B cell (primary cell): ENCODE measurements around the gene KPNA1. TPM values are rescaled to one million over a fixed set of nuclear protein-coding genes. Genes with fewer than 3 reads are reported as not detected.
A peak's percentile ranks its signal among the peaks of the same experiment; 100 is the strongest.

Experiments
- ATAC-seq: fragments of 200-7000 bp; cut with Tn5 transposase; one replicate; pipeline ENCODE4 v1.10.0; 2021; ENCODE audit warnings: low read depth, mild to moderate bottlenecking, moderate number of reproducible peaks, moderate library complexity
- CTCF ChIA-PET: fragments of 350-600 bp; sonication (Branson Sonifier 250); formaldehyde crosslinking; loops from one replicate; lab custom pipeline; 2021; ENCODE audit warnings: antibody characterized with exemption, inconsistent platforms; lab: Charles Lee
- POLR2A ChIA-PET: fragments of 350-600 bp; sonication (Branson Sonifier 250); formaldehyde crosslinking; loops from one replicate; lab custom pipeline; 2021; ENCODE audit warnings: antibody characterized with exemption; lab: Charles Lee
- DNase-seq: peaks from one replicate; pipeline ENCODE4 v3.0.0; 2013
- H2AFZ ChIP-seq: 2 replicates; pipeline ENCODE4 v1.6.1; 2012; ENCODE audit warnings: mild to moderate bottlenecking, low read depth, low read length; ENCODE audit not compliant: insufficient read depth, poor library complexity, severe bottlenecking
- H3K27ac ChIP-seq, 2 donors: 1 replicate in 1 of 2; 2 replicates in 1 of 2; pipeline ENCODE4 v1.5.1; 2012 to 2013; ENCODE audit warnings: low read length in 2 of 2, mild to moderate bottlenecking in 2 of 2, moderate library complexity in 1 of 2
- H3K27me3 ChIP-seq, 4 experiments: fragments of 200-600 bp in 1 of 4; sonication (generic) in 1 of 4; replicated peaks in 1 of 4; 1 replicate in 2 of 4; 2 replicates in 2 of 4; pipeline versions ENCODE4 v1.6.1 to v1.7.0; 2013 to 2016; ENCODE audit warnings: low read length in 3 of 4, mild to moderate bottlenecking in 2 of 4, mixed read lengths in 1 of 4, moderate library complexity in 1 of 4; ENCODE audit not compliant: insufficient read depth in 4 of 4, control insufficient read depth in 3 of 4; ENCODE audit errors: control extremely low read depth in 1 of 4
- H3K36me3 ChIP-seq, 2 experiments: replicated peaks in 1 of 2; 1 replicate in 1 of 2; 2 replicates in 1 of 2; pipeline versions ENCODE4 v1.6.1 to v1.7.1; 2013; ENCODE audit warnings: low read length in 1 of 2; ENCODE audit not compliant: insufficient read depth in 2 of 2, control insufficient read depth in 1 of 2; ENCODE audit errors: control extremely low read depth in 1 of 2, extremely low read depth in 1 of 2
- H3K4me1 ChIP-seq, 2 donors: fragments of 200-600 bp in 1 of 2; sonication (generic) in 1 of 2; 1 replicate in 1 of 2; 2 replicates in 1 of 2; pipeline versions ENCODE4 v1.5.1 to v1.6.1; 2013 to 2017; ENCODE audit warnings: low read length in 2 of 2; ENCODE audit not compliant: control insufficient read depth in 2 of 2, insufficient read depth in 2 of 2
- H3K4me2 ChIP-seq: replicated peaks from 2 replicates; pipeline ENCODE3; 2012; ENCODE audit warnings: mild to moderate bottlenecking, low read depth, low read length; ENCODE audit not compliant: poor library complexity, severe bottlenecking
- H3K4me3 ChIP-seq, 5 experiments: fragments of 200-600 bp in 1 of 5; sonication (generic) in 1 of 5; 1 replicate in 3 of 5; 2 replicates in 2 of 5; pipeline versions ENCODE4 v1.5.1 to v1.7.0; 2011 to 2016; ENCODE audit warnings: low read length in 4 of 5, mild to moderate bottlenecking in 4 of 5, low read depth in 2 of 5, control low read depth in 1 of 5, moderate library complexity in 1 of 5; ENCODE audit not compliant: insufficient read depth in 1 of 5; ENCODE audit errors: control extremely low read depth in 1 of 5, extremely low read depth in 1 of 5
- H3K79me2 ChIP-seq: fragments of 200-600 bp; sonication (generic); one replicate; pipeline ENCODE4 v1.6.0; 2016; ENCODE audit warnings: low read length; ENCODE audit not compliant: control insufficient read depth, insufficient read depth
- H3K9ac ChIP-seq: fragments of 200-600 bp; sonication (generic); 2 replicates; pipeline ENCODE4 v1.6.1; 2017; ENCODE audit warnings: mild to moderate bottlenecking, low read length, moderate library complexity
- H3K9me3 ChIP-seq, 3 donors: one replicate each; pipeline versions ENCODE4 v1.6.1 to v1.7.1; 2013; ENCODE audit warnings: low read length in 2 of 3; ENCODE audit not compliant: control insufficient read depth in 2 of 3, insufficient read depth in 1 of 3; ENCODE audit errors: control extremely low read depth in 1 of 3
- H4K20me1 ChIP-seq: 2 replicates; pipeline ENCODE4 v1.6.0; 2012; ENCODE audit warnings: mild to moderate bottlenecking, low read length; ENCODE audit not compliant: insufficient read depth, control insufficient read depth, poor library complexity, severe bottlenecking
- H3K27ac Mint-ChIP-seq: one replicate; pipeline ENCODE4 v1.8.0; 2021; ENCODE audit warnings: mixed read lengths
- H3K27me3 Mint-ChIP-seq: one replicate; pipeline ENCODE4 v1.8.0; 2021; ENCODE audit warnings: mixed read lengths
- H3K4me1 Mint-ChIP-seq: one replicate; pipeline ENCODE4 v1.8.0; 2021; ENCODE audit warnings: mixed read lengths
- H3K4me3 Mint-ChIP-seq: one replicate; pipeline ENCODE4 v1.8.0; 2021; ENCODE audit warnings: mixed read lengths
- H3K9me3 Mint-ChIP-seq: one replicate; pipeline ENCODE4 v1.8.0; 2022; ENCODE audit warnings: mixed read lengths; ENCODE audit not compliant: insufficient read depth
- CTCF ChIP-seq: fragments of 200-600 bp; IDR thresholded peaks from one replicate; pipeline ENCODE4 v1.8.0; 2022; ENCODE audit warnings: antibody characterized with exemption, mild to moderate bottlenecking
- EZH2 ChIP-seq: IDR thresholded peaks from 2 replicates; pipeline ENCODE4 v1.6.1; 2012; ENCODE audit warnings: borderline replicate concordance, low read depth, mild to moderate bottlenecking, moderate library complexity, low read length; ENCODE audit not compliant: insufficient read depth, poor library complexity, severe bottlenecking
- WGBS: methylation state at CpG from one replicate; pipeline ENCODE4 v1.1.5; 2013; ENCODE audit warnings: missing lambda C conversion rate; ENCODE audit not compliant: insufficient coverage; 5-methylcytosine and 5-hydroxymethylcytosine counted together
- intact Hi-C: fragments of 100-400 bp; cut with micrococcal nuclease; formaldehyde crosslinking; loops from one replicate; pipeline ENCODE4 v1.10.0; 2022
- polyA plus RNA-seq: library from polyadenylated mRNA; depleted of rRNA; stranded (reverse); fragments of >200 nt; gene quantifications from 2 replicates; pipeline ENCODE4 v1.2.3, GENCODE V29; 2012
- total RNA-seq, 2 donors: library from RNA; stranded (reverse); fragments of 120-200 nt in 1 of 2; gene quantifications; 1 replicate in 1 of 2; 2 replicates in 1 of 2; pipeline versions ENCODE4 v1.2.3 to v1.2.4, GENCODE V29; 2013 to 2022

The KPNA1 gene
- total and polyA plus RNA-seq, 2 donors (not counting 1 experiment from before 2014, with no cell fraction given) = 14.9 to 79.4 TPM

GRCh38 chr3:122481390-122481789 is 33.3 kb downstream of the KPNA1 start:
- Histone ChIP-seq H3K79me2 (peaks cover 71% of the 10 kb centered on the region), H3K4me3 (no peak overlapping the region), H3K9me3 (no peaks in the 10 kb centered on the region), H4K20me1 (peaks cover 26% of the 10 kb centered on the region), H2AFZ (no peak overlapping the region), H3K9ac (no peak overlapping the region), H3K36me3 (peaks cover 4 to 5% of the 10 kb centered on the region in 2 experiments), H3K4me1 (no peaks in the 10 kb centered on the region), H3K27me3 (no peaks in the 10 kb centered on the region), H3K4me2 (no peak overlapping the region), H3K27ac (peak overlapping the region in 1 of 2 donors; percentile 22)
- TF ChIP-seq CTCF (no peak), EZH2 (no peak)
- Mint-ChIP-seq H3K27me3 (no peaks in the 10 kb centered on the region), H3K9me3 (no peaks in the 10 kb centered on the region), H3K27ac (peak overlapping the region; percentile 1), H3K4me1 (peaks cover 33% of the 10 kb centered on the region), H3K4me3 (no peak overlapping the region)
- intact Hi-C loops = no loop called here
- no CpG with 5 or more reads among the region's 3 CpGs for WGBS
- no peak for ATAC-seq
- DNase-seq = no peak
- CTCF ChIA-PET = no interaction called here
- POLR2A ChIA-PET = no interaction called here

- intact Hi-C loops = no loop called here
- Histone ChIP-seq H3K9ac (no peak overlapping the region), H3K4me2 (no peak overlapping the region), H2AFZ (no peak overlapping the region), H4K20me1 (peaks cover 41% of the 10 kb centered on the region), H3K4me1 (no peaks in the 10 kb centered on the region), H3K36me3 (no peaks in the 10 kb centered on the region), H3K9me3 (no peaks in the 10 kb centered on the region), H3K27me3 (no peaks in the 10 kb centered on the region), H3K4me3 (no peak overlapping the region), H3K27ac (no peak overlapping the region), H3K79me2 (peaks cover 93% of the 10 kb centered on the region)
- Mint-ChIP-seq H3K27me3 (no peaks in the 10 kb centered on the region), H3K4me1 (peaks cover 47% of the 10 kb centered on the region), H3K4me3 (no peak overlapping the region), H3K27ac (no peak overlapping the region), H3K9me3 (no peaks in the 10 kb centered on the region)
- no CpG with 5 or more reads among the region's 2 CpGs for WGBS
- ChIA-PET POLR2A (no interaction called here), CTCF (no interaction called here)
- ATAC-seq = no peak
- TF ChIP-seq CTCF = no peak
- TF ChIP-seq EZH2 = no peak
- no peak for DNase-seq
Measured at GRCh38 chr3:122476532-122476931, 38.2 kb downstream of the KPNA1 start.
